ENCODE data around the gene DCDC2C. TPM values are rescaled to one million over a fixed set of nuclear protein-coding genes. Genes with fewer than 3 reads are reported as not detected.

Gene DCDC2C
- total and polyA plus RNA-seq, 9 of the 15 experiments (the other 6 are each of a cell fraction or from before 2014, with no cell fraction given), result not detected

GRCh38 chr2:3771576-3771975 lies 68.2 kb downstream of the DCDC2C start:
- no peak for ATAC-seq
- H3K27ac ChIP-seq (ENCODE audit: extremely low read depth, low read depth, low read length), result no peak overlapping the region
- H2AFZ ChIP-seq (ENCODE audit: low read depth, low read length), result no peak overlapping the region
- no peaks in the 10 kb centered on the region for H3K36me3 ChIP-seq (ENCODE audit: control insufficient read depth, insufficient read depth, low read length)
- FAIRE-seq, result no peak
- H3K79me2 ChIP-seq (ENCODE audit: control insufficient read depth, insufficient read depth, low read length), result no peaks in the 10 kb centered on the region
- TF ChIP-seq ZNF507 (tag; conservative IDR thresholded peaks at IDR 0.05) (no peak), ZKSCAN1 (IDR thresholded peaks at IDR 0.05; ENCODE audit: low read depth, low read length) (no peak), ZNF512 (tag; IDR thresholded peaks at IDR 0.05) (no peak), RBM17 (IDR thresholded peaks at IDR 0.05; ENCODE audit: borderline replicate concordance, low read depth, low read length) (no peak), ARID1B (IDR thresholded peaks at IDR 0.05) (no peak), ZNF3 (CRISPR knock-in tag; IDR thresholded peaks at IDR 0.05) (no peak), ZNF165 (CRISPR knock-in tag; IDR thresholded peaks at IDR 0.05; ENCODE audit: borderline replicate concordance) (no peak), GABPA (tag; conservative IDR thresholded peaks at IDR 0.05; ENCODE audit: low read depth) (no peak)
- BruUV-seq (replicated peaks), result no TSS peak
- no peak overlapping the region for H3K4me2 ChIP-seq (ENCODE audit: insufficient read depth, low read length)
- H4K20me1 ChIP-seq (replicated peaks; ENCODE audit: control insufficient read depth, insufficient read depth, low read length), result no peaks in the 10 kb centered on the region; the same call in 1 of the 2 replicates
- ChIA-PET CTCF (ENCODE audit: low intra/inter-chr PET ratio) (no interaction called here), POLR2A (no interaction called here)
- H3K9ac ChIP-seq (ENCODE audit: insufficient read depth in 1 of 2, low read depth in 2 of 2, low read length in 2 of 2), result no peak overlapping the region
- peaks cover 3 to 32% of the 10 kb centered on the region in 2 experiments; a peak in 4 of 5 replicates for H3K27me3 ChIP-seq (ENCODE audit: control insufficient read depth in 2 of 2, insufficient read depth in 2 of 2, low read length in 2 of 2)
- intact Hi-C loops (cut with micrococcal nuclease) (no loop called here), in situ Hi-C loops (cut with MboI) (no loop called here)
- no peak overlapping the region for H3K4me3 ChIP-seq
- whole genome bisulfite sequencing (ENCODE audit: insufficient coverage, low coverage, missing lambda C conversion rate), result under 1% methylated on average over 13 of the region's 13 CpGs
- no peaks in the 10 kb centered on the region for H3K4me1 ChIP-seq (replicated peaks in 1 of 2; ENCODE audit: control insufficient read depth in 2 of 2, insufficient read depth in 2 of 2, low read length in 2 of 2)
- no peak for DNase-seq (ENCODE audit: extremely low read depth in 1 of 4, low spot score in 3 of 4)
- H3K9me3 ChIP-seq (replicated peaks; ENCODE audit: control insufficient read depth, insufficient read depth, low read depth, low read length), result no peaks in the 10 kb centered on the region
- H3K9me1 ChIP-seq (ENCODE audit: control insufficient read depth, insufficient read depth, low read length), result no peaks in the 10 kb centered on the region
